ENCODE data around the gene REV1.

DNA sequence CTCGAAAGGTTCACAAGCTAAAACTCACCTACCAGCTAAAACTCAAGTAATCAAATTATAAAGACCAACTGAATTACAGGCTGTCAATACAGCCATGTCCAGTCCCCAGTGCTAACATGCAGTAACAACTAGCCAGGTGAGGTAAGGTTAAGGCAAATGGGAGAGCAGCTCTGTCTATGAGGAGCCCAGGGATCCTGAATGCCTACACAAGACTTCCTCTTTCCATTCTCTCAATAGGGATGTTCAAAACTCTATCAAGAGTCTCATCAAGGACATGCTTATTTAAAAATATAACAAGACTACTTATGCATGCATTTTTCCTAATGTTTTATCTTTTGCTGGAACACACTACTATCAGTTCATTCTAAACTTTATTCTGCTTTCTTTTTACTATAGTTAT lies 20.4 kb downstream of the REV1 start:
- TF ChIP-seq EZH2 (IDR thresholded peaks at IDR 0.05; ENCODE audit: insufficient read depth, poor library complexity, severe bottlenecking) (no peak), EZH2phosphoT487 (IDR thresholded peaks at IDR 0.05; ENCODE audit: insufficient read depth, low read depth) (no peak)

Measured in GM23248 (cell line).